ENCODE results near the gene ELAC1. TPM values are rescaled to one million over a fixed set of nuclear protein-coding genes. Genes with fewer than 3 reads are reported as not detected.

The ELAC1 gene
- total and polyA plus RNA-seq, 2 of the 8 experiments (the other 6 are each of a cell fraction or from before 2014, with no cell fraction given), result 2.3 to 3.4 TPM

DNA sequence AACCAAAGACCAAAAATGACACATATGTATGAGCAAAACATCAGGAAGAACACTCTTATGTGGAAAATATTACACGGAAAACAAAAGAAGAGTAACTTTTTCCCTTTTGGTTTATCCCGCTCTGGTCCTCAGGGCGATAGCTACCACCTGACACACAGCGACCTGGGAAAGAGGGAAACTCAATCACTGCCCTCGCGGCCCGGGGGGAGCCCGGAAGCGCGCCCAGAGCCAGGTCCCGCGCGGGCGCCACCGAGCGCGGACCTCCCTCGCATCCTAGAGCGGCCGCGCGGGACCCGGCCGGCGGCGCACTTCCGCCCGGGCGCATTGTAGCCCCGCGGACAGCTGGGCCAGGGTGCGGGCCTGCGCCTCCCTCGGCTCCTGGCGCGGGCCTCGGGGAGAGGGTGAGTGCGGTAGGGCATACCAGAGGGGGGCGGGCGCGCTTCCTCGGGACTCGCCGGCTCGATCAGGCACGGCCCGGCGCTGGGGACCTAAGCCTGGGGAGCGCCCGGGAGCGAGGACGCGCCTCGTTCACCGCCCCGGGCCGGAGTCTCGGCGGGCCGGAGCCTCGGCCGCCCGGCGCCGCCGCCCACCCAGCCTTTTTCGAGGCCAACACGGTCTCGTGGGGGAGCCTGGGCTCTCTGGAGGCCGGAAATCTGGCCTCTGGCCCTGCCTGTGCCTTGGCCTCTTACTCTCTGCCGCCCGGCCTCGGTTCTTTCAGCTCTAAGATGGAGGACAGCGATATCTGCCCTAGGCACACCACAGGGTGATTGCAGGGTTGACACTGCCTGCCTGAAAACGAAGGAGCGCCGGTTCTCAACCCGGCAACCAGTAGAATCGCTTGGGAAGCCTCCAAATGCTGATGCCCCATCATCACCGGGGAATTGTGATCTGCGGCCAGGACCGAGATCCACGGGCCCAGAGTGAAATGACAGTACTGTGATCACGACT, at the start of gene ELAC1 (continued):
- TF ChIP-seq, protein P1, sequence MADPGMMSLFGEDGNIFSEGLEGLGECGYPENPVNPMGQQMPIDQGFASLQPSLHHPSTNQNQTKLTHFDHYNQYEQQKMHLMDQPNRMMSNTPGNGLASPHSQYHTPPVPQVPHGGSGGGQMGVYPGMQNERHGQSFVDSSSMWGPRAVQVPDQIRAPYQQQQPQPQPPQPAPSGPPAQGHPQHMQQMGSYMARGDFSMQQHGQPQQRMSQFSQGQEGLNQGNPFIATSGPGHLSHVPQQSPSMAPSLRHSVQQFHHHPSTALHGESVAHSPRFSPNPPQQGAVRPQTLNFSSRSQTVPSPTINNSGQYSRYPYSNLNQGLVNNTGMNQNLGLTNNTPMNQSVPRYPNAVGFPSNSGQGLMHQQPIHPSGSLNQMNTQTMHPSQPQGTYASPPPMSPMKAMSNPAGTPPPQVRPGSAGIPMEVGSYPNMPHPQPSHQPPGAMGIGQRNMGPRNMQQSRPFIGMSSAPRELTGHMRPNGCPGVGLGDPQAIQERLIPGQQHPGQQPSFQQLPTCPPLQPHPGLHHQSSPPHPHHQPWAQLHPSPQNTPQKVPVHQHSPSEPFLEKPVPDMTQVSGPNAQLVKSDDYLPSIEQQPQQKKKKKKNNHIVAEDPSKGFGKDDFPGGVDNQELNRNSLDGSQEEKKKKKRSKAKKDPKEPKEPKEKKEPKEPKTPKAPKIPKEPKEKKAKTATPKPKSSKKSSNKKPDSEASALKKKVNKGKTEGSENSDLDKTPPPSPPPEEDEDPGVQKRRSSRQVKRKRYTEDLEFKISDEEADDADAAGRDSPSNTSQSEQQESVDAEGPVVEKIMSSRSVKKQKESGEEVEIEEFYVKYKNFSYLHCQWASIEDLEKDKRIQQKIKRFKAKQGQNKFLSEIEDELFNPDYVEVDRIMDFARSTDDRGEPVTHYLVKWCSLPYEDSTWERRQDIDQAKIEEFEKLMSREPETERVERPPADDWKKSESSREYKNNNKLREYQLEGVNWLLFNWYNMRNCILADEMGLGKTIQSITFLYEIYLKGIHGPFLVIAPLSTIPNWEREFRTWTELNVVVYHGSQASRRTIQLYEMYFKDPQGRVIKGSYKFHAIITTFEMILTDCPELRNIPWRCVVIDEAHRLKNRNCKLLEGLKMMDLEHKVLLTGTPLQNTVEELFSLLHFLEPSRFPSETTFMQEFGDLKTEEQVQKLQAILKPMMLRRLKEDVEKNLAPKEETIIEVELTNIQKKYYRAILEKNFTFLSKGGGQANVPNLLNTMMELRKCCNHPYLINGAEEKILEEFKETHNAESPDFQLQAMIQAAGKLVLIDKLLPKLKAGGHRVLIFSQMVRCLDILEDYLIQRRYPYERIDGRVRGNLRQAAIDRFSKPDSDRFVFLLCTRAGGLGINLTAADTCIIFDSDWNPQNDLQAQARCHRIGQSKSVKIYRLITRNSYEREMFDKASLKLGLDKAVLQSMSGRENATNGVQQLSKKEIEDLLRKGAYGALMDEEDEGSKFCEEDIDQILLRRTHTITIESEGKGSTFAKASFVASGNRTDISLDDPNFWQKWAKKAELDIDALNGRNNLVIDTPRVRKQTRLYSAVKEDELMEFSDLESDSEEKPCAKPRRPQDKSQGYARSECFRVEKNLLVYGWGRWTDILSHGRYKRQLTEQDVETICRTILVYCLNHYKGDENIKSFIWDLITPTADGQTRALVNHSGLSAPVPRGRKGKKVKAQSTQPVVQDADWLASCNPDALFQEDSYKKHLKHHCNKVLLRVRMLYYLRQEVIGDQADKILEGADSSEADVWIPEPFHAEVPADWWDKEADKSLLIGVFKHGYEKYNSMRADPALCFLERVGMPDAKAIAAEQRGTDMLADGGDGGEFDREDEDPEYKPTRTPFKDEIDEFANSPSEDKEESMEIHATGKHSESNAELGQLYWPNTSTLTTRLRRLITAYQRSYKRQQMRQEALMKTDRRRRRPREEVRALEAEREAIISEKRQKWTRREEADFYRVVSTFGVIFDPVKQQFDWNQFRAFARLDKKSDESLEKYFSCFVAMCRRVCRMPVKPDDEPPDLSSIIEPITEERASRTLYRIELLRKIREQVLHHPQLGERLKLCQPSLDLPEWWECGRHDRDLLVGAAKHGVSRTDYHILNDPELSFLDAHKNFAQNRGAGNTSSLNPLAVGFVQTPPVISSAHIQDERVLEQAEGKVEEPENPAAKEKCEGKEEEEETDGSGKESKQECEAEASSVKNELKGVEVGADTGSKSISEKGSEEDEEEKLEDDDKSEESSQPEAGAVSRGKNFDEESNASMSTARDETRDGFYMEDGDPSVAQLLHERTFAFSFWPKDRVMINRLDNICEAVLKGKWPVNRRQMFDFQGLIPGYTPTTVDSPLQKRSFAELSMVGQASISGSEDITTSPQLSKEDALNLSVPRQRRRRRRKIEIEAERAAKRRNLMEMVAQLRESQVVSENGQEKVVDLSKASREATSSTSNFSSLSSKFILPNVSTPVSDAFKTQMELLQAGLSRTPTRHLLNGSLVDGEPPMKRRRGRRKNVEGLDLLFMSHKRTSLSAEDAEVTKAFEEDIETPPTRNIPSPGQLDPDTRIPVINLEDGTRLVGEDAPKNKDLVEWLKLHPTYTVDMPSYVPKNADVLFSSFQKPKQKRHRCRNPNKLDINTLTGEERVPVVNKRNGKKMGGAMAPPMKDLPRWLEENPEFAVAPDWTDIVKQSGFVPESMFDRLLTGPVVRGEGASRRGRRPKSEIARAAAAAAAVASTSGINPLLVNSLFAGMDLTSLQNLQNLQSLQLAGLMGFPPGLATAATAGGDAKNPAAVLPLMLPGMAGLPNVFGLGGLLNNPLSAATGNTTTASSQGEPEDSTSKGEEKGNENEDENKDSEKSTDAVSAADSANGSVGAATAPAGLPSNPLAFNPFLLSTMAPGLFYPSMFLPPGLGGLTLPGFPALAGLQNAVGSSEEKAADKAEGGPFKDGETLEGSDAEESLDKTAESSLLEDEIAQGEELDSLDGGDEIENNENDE (IDR thresholded peaks at IDR 0.05; ENCODE audit: insufficient replicate concordance, low read length), result no peak
- TF ChIP-seq BACH1 (IDR thresholded peaks at IDR 0.05; ENCODE audit: low read length), result no peak
- peak; percentile 97 for TF ChIP-seq TAF7 (optimal IDR thresholded peaks at IDR 0.05; ENCODE audit: borderline replicate concordance, low read depth, low read length)
- no peak for TF ChIP-seq JUND (IDR thresholded peaks at IDR 0.05; ENCODE audit: low read length)
- TF ChIP-seq NRF1 (IDR thresholded peaks at IDR 0.05; ENCODE audit: low read depth, low read length), result no peak
- no peak for TF ChIP-seq BCL11A (IDR thresholded peaks at IDR 0.05; ENCODE audit: low read depth in 2 of 2, low read length in 2 of 2)
- TF ChIP-seq ZNF274 (IDR thresholded peaks at IDR 0.05; ENCODE audit: borderline replicate concordance, extremely low read depth, low read length), result no peak
- TF ChIP-seq, protein P2, sequence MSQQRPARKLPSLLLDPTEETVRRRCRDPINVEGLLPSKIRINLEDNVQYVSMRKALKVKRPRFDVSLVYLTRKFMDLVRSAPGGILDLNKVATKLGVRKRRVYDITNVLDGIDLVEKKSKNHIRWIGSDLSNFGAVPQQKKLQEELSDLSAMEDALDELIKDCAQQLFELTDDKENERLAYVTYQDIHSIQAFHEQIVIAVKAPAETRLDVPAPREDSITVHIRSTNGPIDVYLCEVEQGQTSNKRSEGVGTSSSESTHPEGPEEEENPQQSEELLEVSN (IDR thresholded peaks at IDR 0.05), result peak; percentile 76
- no peak; the same call in 1 of the 2 replicates for TF ChIP-seq RBBP5 (IDR thresholded peaks at IDR 0.05; ENCODE audit: borderline replicate concordance, low read depth, low read length)

Measured in H1 (cell line).